ENCODE measurements around the gene RGS9. TPM values are rescaled to one million over a fixed set of nuclear protein-coding genes. Genes with fewer than 3 reads are reported as not detected.

RGS9 gene
- total RNA-seq, 4 donors from 2014 or later = 1.1 to 8.5 (median 3.6) TPM

DNA sequence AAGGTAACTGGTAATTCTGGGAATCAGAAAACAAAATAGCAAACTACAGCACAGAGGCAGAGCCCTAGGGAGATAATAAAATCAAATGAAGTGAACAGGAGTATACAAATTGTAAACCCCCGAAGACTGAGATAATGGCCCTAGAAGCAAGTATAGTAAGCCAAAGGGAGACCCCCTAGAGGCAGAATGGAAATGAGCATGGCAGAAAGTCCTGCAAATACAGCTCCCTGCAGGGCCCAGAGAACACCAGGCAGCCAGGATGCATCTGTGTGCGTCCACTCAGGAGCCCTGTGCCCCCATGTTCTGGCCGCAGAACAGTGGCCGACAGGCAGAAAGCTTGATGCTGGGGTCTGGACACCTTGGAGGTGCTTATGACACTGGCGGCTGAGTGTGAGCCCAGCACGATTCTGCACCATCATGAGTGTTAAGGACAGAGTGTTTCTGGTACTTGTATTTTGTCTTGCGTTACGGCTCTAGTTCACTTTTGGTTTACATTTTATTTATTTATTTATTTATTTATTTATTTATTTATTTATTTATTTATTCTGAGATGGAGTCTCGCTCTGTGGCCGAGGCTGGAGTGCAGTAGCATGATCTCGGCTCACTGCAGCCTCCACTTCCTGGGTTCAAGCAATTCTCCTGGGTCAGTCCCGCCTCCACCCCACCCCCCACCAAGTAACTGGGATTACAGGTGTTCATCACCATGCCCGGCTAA, 48.7 kb downstream of the RGS9 start:
- Histone ChIP-seq H3K27ac (no peak overlapping the region), H3K4me3 (no peak overlapping the region), H3K27me3 (peaks cover 7% of the 10 kb centered on the region), H3K36me3 (no peaks in the 10 kb centered on the region), H3K4me1 (no peaks in the 10 kb centered on the region), H3K9me3 (no peaks in the 10 kb centered on the region)
- WGBS = 92% methylated on average over 13 of the region's 13 CpGs
- no peak for DNase-seq (ENCODE audit: low spot score in 2 of 2)
- TF ChIP-seq EP300 (IDR thresholded peaks at IDR 0.05) (no peak), POLR2A (IDR thresholded peaks at IDR 0.05) (no peak), POLR2AphosphoS5 (IDR thresholded peaks at IDR 0.05) (no peak)

- 87% methylated on average over 6 of the region's 6 CpGs for WGBS
- no peak for TF ChIP-seq POLR2AphosphoS5 (IDR thresholded peaks at IDR 0.05)
- TF ChIP-seq EP300 (IDR thresholded peaks at IDR 0.05) = no peak
- TF ChIP-seq POLR2A (IDR thresholded peaks at IDR 0.05) = no peak
- TF ChIP-seq CTCF (IDR thresholded peaks at IDR 0.05) = no peak
- H3K4me1 ChIP-seq = no peaks in the 10 kb centered on the region
Measured at GRCh38 chr17:65190467-65191097, 53.4 kb downstream of the RGS9 start.

GRCh38 chr17:65191811-65192740, 54.9 kb downstream of the RGS9 start:
- no peak for TF ChIP-seq POLR2A (IDR thresholded peaks at IDR 0.05)
- no peak for TF ChIP-seq POLR2AphosphoS5 (IDR thresholded peaks at IDR 0.05)
- TF ChIP-seq EP300 (IDR thresholded peaks at IDR 0.05) = no peak
- TF ChIP-seq CTCF (IDR thresholded peaks at IDR 0.05) = no peak
- no peak overlapping the region for H3K4me3 ChIP-seq
- H3K36me3 ChIP-seq = no peaks in the 10 kb centered on the region
- 92% methylated on average over 8 of the region's 8 CpGs for WGBS
- H3K27ac ChIP-seq = no peak overlapping the region
- DNase-seq (ENCODE audit: low spot score in 2 of 2) = no peak
- H3K27me3 ChIP-seq = no peaks in the 10 kb centered on the region
- H3K9me3 ChIP-seq = no peaks in the 10 kb centered on the region
- no peaks in the 10 kb centered on the region for H3K4me1 ChIP-seq

More at GRCh38 chr17:65190467-65191097, 53.4 kb downstream of the RGS9 start:
- DNase-seq (ENCODE audit: low spot score in 2 of 2) = no peak
- no peak overlapping the region for H3K4me3 ChIP-seq
- H3K27me3 ChIP-seq = no peaks in the 10 kb centered on the region
- H3K9me3 ChIP-seq = no peaks in the 10 kb centered on the region
- H3K36me3 ChIP-seq = no peaks in the 10 kb centered on the region
- no peak overlapping the region for H3K27ac ChIP-seq

GRCh38 chr17:65193305-65193704, 56.1 kb downstream of the RGS9 start:
- Histone ChIP-seq H3K27me3 (no peaks in the 10 kb centered on the region), H3K27ac (no peak overlapping the region), H3K4me1 (no peaks in the 10 kb centered on the region), H3K4me3 (no peak overlapping the region), H3K9me3 (no peaks in the 10 kb centered on the region), H3K36me3 (no peaks in the 10 kb centered on the region)
- DNase-seq (ENCODE audit: low spot score in 2 of 2) = no peak
- TF ChIP-seq CTCF (IDR thresholded peaks at IDR 0.05) (no peak), POLR2AphosphoS5 (IDR thresholded peaks at IDR 0.05) (no peak), EP300 (IDR thresholded peaks at IDR 0.05) (no peak), POLR2A (IDR thresholded peaks at IDR 0.05) (no peak)
- WGBS = 71% methylated on average over 5 of the region's 5 CpGs

DNA sequence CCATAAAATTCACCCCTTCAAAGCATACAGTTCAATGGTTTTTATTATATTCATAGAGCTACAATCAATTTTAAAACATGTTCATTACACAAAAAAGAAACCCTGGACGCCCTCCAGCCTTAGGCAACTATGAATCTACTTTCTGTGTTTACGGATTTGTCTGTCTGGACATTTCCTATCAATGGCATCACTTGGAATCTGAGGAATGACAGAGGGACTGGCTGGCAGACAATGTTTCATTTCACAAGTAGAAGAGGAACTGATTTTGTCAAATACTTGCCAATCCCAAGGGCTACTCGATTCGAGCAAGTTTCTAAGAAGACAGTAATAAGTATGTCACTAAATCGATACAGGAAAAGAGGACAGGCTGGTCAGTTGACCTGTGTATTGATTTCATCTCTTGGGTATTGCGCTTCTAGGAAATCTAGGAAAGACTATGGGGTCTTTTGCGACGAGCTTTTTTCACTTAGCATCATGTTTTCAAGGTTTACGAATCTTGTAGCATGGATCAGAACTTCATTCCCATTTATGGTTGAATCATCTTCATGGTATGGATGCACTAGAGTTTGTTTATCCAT, 56.6 kb downstream of the RGS9 start:
- H3K27ac ChIP-seq = no peak overlapping the region
- 79% methylated on average over 9 of the region's 9 CpGs for WGBS
- no peak for DNase-seq (ENCODE audit: low spot score in 2 of 2)

More for the DNA sequence above, 56.6 kb downstream of the RGS9 start:
- no peak for TF ChIP-seq EP300 (IDR thresholded peaks at IDR 0.05)
- TF ChIP-seq CTCF (IDR thresholded peaks at IDR 0.05) = no peak
- no peak for TF ChIP-seq POLR2AphosphoS5 (IDR thresholded peaks at IDR 0.05)
- TF ChIP-seq POLR2A (IDR thresholded peaks at IDR 0.05) = no peak
- Histone ChIP-seq H3K4me3 (no peak overlapping the region), H3K27me3 (no peaks in the 10 kb centered on the region), H3K4me1 (peaks cover 3% of the 10 kb centered on the region), H3K9me3 (no peaks in the 10 kb centered on the region), H3K36me3 (no peaks in the 10 kb centered on the region)
